HEK293 (cell line): Measurements from ENCODE around the gene SPPL2B.

ENCODE experiments used
- PRDM4 ChIP-seq: fragments of 450-650 bp; formaldehyde crosslinking; IDR thresholded peaks from 2 replicates; pipeline ENCODE4 v1.5.1; 2017; ENCODE audit warnings: missing biosample characterization, missing genetic modification characterization
- TCF7L2 ChIP-seq: IDR thresholded peaks from 2 replicates; pipeline ENCODE4 v1.6.1; 2011; ENCODE audit warnings: low read depth, mild to moderate bottlenecking, inconsistent platforms, low read length, moderate library complexity, borderline replicate concordance
- YY1 ChIP-seq: fragments of 450-650 bp; formaldehyde crosslinking; IDR thresholded peaks from 2 replicates; pipeline ENCODE4 v1.5.1; 2018; ENCODE audit warnings: missing biosample characterization, missing genetic modification characterization
- ZBTB1 ChIP-seq: fragments of 450-650 bp; formaldehyde crosslinking; IDR thresholded peaks from 2 replicates; pipeline ENCODE4 v1.5.1; 2016; ENCODE audit warnings: missing biosample characterization, missing genetic modification characterization
- ZNF184 ChIP-seq: fragments of 450-650 bp; IDR thresholded peaks from 2 replicates; pipeline ENCODE4 v1.5.1; 2018; ENCODE audit warnings: missing biosample characterization, mild to moderate bottlenecking, missing genetic modification characterization
- ZNF510 ChIP-seq: fragments of 450-650 bp; formaldehyde crosslinking; IDR thresholded peaks from 2 replicates; pipeline ENCODE4 v1.5.1; 2018; ENCODE audit warnings: mild to moderate bottlenecking, missing genetic modification characterization, missing biosample characterization; ENCODE audit not compliant: insufficient replicate concordance
- ZNF747 ChIP-seq: fragments of 450-650 bp; formaldehyde crosslinking; IDR thresholded peaks from 2 replicates; pipeline ENCODE4 v1.5.1; 2016; ENCODE audit warnings: missing biosample characterization, missing genetic modification characterization
- TF ChIP-seq, protein P1 (sequence below): fragments of 450-650 bp; formaldehyde crosslinking; IDR thresholded peaks from 2 replicates; pipeline ENCODE4 v1.5.1; 2016; ENCODE audit warnings: missing biosample characterization, missing genetic modification characterization
- TF ChIP-seq, protein P2 (sequence below): fragments of 450-650 bp; formaldehyde crosslinking; IDR thresholded peaks from 2 replicates; pipeline ENCODE4 v1.5.1; 2016; ENCODE audit warnings: missing biosample characterization, missing genetic modification characterization

DNA sequence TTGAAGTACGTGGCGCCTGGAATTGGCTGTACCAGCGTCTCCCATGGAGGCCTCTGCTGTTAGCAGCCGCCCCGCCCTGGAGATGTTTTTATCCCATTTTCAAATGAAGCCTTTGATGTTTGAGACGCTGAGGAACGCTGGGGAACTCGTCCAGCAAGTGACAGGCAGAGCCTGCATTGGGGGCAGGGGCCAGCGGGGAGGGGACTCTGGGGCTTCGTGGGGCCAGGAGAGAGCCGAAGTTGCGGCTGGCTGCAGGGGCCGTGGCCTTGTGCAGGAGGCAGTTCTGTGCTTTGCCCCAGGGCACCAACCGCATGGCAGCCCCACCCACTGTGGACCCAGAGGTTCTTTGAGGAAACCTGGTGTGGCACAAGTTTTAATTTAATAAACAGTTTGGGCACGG, 13.5 kb downstream of the SPPL2B start:
- TF ChIP-seq TCF7L2 (no peak), ZNF184 (no peak), YY1 (tag by site-specific recombination) (no peak), ZNF510 (no peak), ZNF747 (tag by site-specific recombination) (no peak), PRDM4 (tag by site-specific recombination) (no peak), ZBTB1 (no peak)
- TF ChIP-seq, protein P1, sequence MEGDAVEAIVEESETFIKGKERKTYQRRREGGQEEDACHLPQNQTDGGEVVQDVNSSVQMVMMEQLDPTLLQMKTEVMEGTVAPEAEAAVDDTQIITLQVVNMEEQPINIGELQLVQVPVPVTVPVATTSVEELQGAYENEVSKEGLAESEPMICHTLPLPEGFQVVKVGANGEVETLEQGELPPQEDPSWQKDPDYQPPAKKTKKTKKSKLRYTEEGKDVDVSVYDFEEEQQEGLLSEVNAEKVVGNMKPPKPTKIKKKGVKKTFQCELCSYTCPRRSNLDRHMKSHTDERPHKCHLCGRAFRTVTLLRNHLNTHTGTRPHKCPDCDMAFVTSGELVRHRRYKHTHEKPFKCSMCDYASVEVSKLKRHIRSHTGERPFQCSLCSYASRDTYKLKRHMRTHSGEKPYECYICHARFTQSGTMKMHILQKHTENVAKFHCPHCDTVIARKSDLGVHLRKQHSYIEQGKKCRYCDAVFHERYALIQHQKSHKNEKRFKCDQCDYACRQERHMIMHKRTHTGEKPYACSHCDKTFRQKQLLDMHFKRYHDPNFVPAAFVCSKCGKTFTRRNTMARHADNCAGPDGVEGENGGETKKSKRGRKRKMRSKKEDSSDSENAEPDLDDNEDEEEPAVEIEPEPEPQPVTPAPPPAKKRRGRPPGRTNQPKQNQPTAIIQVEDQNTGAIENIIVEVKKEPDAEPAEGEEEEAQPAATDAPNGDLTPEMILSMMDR (tag by site-specific recombination) = no peak
- TF ChIP-seq, protein P2, sequence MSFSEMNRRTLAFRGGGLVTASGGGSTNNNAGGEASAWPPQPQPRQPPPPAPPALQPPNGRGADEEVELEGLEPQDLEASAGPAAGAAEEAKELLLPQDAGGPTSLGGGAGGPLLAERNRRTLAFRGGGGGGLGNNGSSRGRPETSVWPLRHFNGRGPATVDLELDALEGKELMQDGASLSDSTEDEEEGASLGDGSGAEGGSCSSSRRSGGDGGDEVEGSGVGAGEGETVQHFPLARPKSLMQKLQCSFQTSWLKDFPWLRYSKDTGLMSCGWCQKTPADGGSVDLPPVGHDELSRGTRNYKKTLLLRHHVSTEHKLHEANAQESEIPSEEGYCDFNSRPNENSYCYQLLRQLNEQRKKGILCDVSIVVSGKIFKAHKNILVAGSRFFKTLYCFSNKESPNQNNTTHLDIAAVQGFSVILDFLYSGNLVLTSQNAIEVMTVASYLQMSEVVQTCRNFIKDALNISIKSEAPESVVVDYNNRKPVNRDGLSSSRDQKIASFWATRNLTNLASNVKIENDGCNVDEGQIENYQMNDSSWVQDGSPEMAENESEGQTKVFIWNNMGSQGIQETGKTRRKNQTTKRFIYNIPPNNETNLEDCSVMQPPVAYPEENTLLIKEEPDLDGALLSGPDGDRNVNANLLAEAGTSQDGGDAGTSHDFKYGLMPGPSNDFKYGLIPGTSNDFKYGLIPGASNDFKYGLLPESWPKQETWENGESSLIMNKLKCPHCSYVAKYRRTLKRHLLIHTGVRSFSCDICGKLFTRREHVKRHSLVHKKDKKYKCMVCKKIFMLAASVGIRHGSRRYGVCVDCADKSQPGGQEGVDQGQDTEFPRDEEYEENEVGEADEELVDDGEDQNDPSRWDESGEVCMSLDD (tag by site-specific recombination) = no peak
